HepG2 (cell line): ENCODE data around the gene STX10. TPM values are rescaled to one million over a fixed set of nuclear protein-coding genes. Genes with fewer than 3 reads are reported as not detected.

Experiments
- BRD4 ChIP-seq: sonication (generic); formaldehyde crosslinking; IDR thresholded peaks from 2 replicates; pipeline ENCODE4 v1.4.0; 2020; ENCODE audit warnings: missing genetic modification reagents
- HNF4G ChIP-seq, 2 experiments: sonication (generic) in 1 of 2; formaldehyde crosslinking in 1 of 2; IDR thresholded peaks; 2 replicates each; pipeline versions ENCODE4 v1.4.0 to v1.6.1; 2011 to 2020; ENCODE audit warnings: borderline replicate concordance in 2 of 2, low read depth in 2 of 2, mild to moderate bottlenecking in 2 of 2, low read length in 1 of 2, missing genetic modification reagents in 1 of 2, moderate library complexity in 1 of 2
- HOXA7 ChIP-seq: sonication (generic); formaldehyde crosslinking; IDR thresholded peaks from 2 replicates; pipeline ENCODE4 v1.8.1; 2022; ENCODE audit warnings: mild to moderate bottlenecking, missing genetic modification reagents, moderate library complexity
- HOXD1 ChIP-seq: sonication (generic); formaldehyde crosslinking; IDR thresholded peaks from 2 replicates; pipeline ENCODE4 v1.5.0; 2020; ENCODE audit warnings: missing genetic modification reagents
- LBX2 ChIP-seq: sonication (generic); formaldehyde crosslinking; IDR thresholded peaks from 2 replicates; pipeline ENCODE4 v1.5.0; 2020; ENCODE audit warnings: missing genetic modification reagents, mild to moderate bottlenecking, borderline replicate concordance
- MAFG ChIP-seq: sonication (generic); formaldehyde crosslinking; IDR thresholded peaks from 2 replicates; pipeline ENCODE4 v1.5.1; 2020; ENCODE audit warnings: mild to moderate bottlenecking, missing genetic modification reagents
- NBN ChIP-seq: fragments of 450-650 bp; conservative IDR thresholded peaks from 2 replicates; pipeline ENCODE4 v1.6.1; 2017
- PAX8 ChIP-seq: sonication (generic); formaldehyde crosslinking; IDR thresholded peaks from 2 replicates; pipeline ENCODE4 v1.8.0; 2022; ENCODE audit warnings: mild to moderate bottlenecking, missing genetic modification reagents, borderline replicate concordance
- PHF20 ChIP-seq: sonication (generic); formaldehyde crosslinking; IDR thresholded peaks from 2 replicates; pipeline ENCODE4 v1.5.0; 2020; ENCODE audit warnings: mild to moderate bottlenecking, missing genetic modification reagents
- RFXANK ChIP-seq: IDR thresholded peaks from 2 replicates; pipeline ENCODE4 v1.6.1; 2016
- TP53 ChIP-seq: sonication (generic); formaldehyde crosslinking; conservative IDR thresholded peaks from 2 replicates; pipeline ENCODE4 v1.4.0; 2020; ENCODE audit warnings: missing genetic modification reagents
- YY1 ChIP-seq: IDR thresholded peaks from 2 replicates; pipeline ENCODE4 v1.6.1; 2011; ENCODE audit warnings: low read length, low read depth, moderate library complexity, mild to moderate bottlenecking; ENCODE audit not compliant: insufficient read depth, insufficient replicate concordance
- ZMAT5 ChIP-seq: sonication (generic); formaldehyde crosslinking; IDR thresholded peaks from 2 replicates; pipeline ENCODE4 v1.5.0; 2020; ENCODE audit warnings: mild to moderate bottlenecking, low read depth, missing genetic modification reagents, borderline replicate concordance
- ZNF143 ChIP-seq: sonication (generic); formaldehyde crosslinking; IDR thresholded peaks from 2 replicates; pipeline ENCODE4 v1.4.0; 2020; ENCODE audit warnings: missing genetic modification reagents
- ZNF234 ChIP-seq: sonication (generic); formaldehyde crosslinking; conservative IDR thresholded peaks from 2 replicates; pipeline ENCODE4 v1.5.1; 2020; ENCODE audit warnings: mild to moderate bottlenecking, missing genetic modification reagents
- ZNF264 ChIP-seq: sonication (generic); formaldehyde crosslinking; IDR thresholded peaks from 2 replicates; pipeline ENCODE4 v1.4.0; 2020; ENCODE audit warnings: missing genetic modification reagents
- ZNF713 ChIP-seq: sonication (generic); formaldehyde crosslinking; IDR thresholded peaks from 2 replicates; pipeline ENCODE4 v1.4.0; 2020; ENCODE audit warnings: mild to moderate bottlenecking, missing genetic modification reagents
- ZNF772 ChIP-seq: sonication (generic); formaldehyde crosslinking; IDR thresholded peaks from 2 replicates; pipeline ENCODE4 v1.5.0; 2020; ENCODE audit warnings: mild to moderate bottlenecking, missing genetic modification reagents
- ZNF850 ChIP-seq: sonication (generic); formaldehyde crosslinking; conservative IDR thresholded peaks from 2 replicates; pipeline ENCODE4 v1.9.0; 2021; ENCODE audit warnings: mild to moderate bottlenecking, missing genetic modification reagents
- polyA plus RNA-seq, 8 experiments: library from polyadenylated mRNA; depleted of rRNA in 3 of 8; stranded (reverse) in 7 of 8; unstranded in 1 of 8; fragments of >200 nt; fragmentation: Illumina TruSeq in 4 of 8; extraction: Trizol in 4 of 8; gene quantifications; 2 replicates each; pipeline versions ENCODE4 v1.2.1 to v1.2.3, GENCODE V29; 2011 to 2016; ENCODE audit warnings: low read depth in 4 of 8, missing spikeins in 1 of 8, mixed read lengths in 1 of 8; ENCODE audit not compliant: insufficient read depth in 1 of 8
- total RNA-seq, 5 experiments: library from RNA; depleted of rRNA; stranded (reverse); fragments of >200 nt; fragmentation: Illumina TruSeq; extraction: Trizol; gene quantifications; 2 replicates each; pipeline ENCODE4 v1.2.3, GENCODE V29; 2016; ENCODE audit warnings: low read depth in 1 of 5
- TF ChIP-seq, protein P1 (sequence below): sonication (generic); formaldehyde crosslinking; IDR thresholded peaks from 2 replicates; pipeline ENCODE4 v1.5.0; 2020; ENCODE audit warnings: mild to moderate bottlenecking, missing genetic modification reagents
- TF ChIP-seq, protein P2 (sequence below): fragments of 450-650 bp; IDR thresholded peaks from 2 replicates; pipeline ENCODE4 v1.6.1; 2017; ENCODE audit warnings: mild to moderate bottlenecking
- TF ChIP-seq, protein P3 (sequence below): sonication (generic); formaldehyde crosslinking; IDR thresholded peaks from 2 replicates; pipeline ENCODE4 v1.5.0; 2020; ENCODE audit warnings: mild to moderate bottlenecking, missing genetic modification reagents

Gene STX10
- total and polyA plus RNA-seq, 2 of the 13 experiments (the other 11 are each of a cell fraction or from before 2014, with no cell fraction given) = 47.9 to 66.4 TPM

GRCh38 chr19:13102666-13103580 lies 47.3 kb downstream of the STX10 start, which contains the start of gene LYL1 (continued):
- TF ChIP-seq, protein P1, sequence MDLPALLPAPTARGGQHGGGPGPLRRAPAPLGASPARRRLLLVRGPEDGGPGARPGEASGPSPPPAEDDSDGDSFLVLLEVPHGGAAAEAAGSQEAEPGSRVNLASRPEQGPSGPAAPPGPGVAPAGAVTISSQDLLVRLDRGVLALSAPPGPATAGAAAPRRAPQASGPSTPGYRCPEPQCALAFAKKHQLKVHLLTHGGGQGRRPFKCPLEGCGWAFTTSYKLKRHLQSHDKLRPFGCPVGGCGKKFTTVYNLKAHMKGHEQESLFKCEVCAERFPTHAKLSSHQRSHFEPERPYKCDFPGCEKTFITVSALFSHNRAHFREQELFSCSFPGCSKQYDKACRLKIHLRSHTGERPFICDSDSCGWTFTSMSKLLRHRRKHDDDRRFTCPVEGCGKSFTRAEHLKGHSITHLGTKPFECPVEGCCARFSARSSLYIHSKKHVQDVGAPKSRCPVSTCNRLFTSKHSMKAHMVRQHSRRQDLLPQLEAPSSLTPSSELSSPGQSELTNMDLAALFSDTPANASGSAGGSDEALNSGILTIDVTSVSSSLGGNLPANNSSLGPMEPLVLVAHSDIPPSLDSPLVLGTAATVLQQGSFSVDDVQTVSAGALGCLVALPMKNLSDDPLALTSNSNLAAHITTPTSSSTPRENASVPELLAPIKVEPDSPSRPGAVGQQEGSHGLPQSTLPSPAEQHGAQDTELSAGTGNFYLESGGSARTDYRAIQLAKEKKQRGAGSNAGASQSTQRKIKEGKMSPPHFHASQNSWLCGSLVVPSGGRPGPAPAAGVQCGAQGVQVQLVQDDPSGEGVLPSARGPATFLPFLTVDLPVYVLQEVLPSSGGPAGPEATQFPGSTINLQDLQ = no peak
- TF ChIP-seq ZNF772 (CRISPR knock-in tag) = no peak
- TF ChIP-seq ZNF713 (CRISPR knock-in tag) = no peak
- no peak for TF ChIP-seq HOXA7 (CRISPR knock-in tag)
- no peak for TF ChIP-seq PAX8 (CRISPR knock-in tag)
- no peak for TF ChIP-seq LBX2 (CRISPR knock-in tag)
- no peak for TF ChIP-seq MAFG (CRISPR knock-in tag)
- TF ChIP-seq BRD4 = no peak
- TF ChIP-seq NBN = no peak
- TF ChIP-seq RFXANK (CRISPR knock-in tag) = no peak
- no peak for TF ChIP-seq ZNF264 (CRISPR knock-in tag)
- TF ChIP-seq ZNF143 = no peak
- no peak for TF ChIP-seq ZNF850 (CRISPR knock-in tag)
- TF ChIP-seq ZMAT5 (CRISPR knock-in tag) = no peak
- no peak for TF ChIP-seq HOXD1 (CRISPR knock-in tag)
- TF ChIP-seq PHF20 (CRISPR knock-in tag) = 0 out of 2 replicates have a peak, but pooled peaks have one; percentile 4
- TF ChIP-seq, protein P2, sequence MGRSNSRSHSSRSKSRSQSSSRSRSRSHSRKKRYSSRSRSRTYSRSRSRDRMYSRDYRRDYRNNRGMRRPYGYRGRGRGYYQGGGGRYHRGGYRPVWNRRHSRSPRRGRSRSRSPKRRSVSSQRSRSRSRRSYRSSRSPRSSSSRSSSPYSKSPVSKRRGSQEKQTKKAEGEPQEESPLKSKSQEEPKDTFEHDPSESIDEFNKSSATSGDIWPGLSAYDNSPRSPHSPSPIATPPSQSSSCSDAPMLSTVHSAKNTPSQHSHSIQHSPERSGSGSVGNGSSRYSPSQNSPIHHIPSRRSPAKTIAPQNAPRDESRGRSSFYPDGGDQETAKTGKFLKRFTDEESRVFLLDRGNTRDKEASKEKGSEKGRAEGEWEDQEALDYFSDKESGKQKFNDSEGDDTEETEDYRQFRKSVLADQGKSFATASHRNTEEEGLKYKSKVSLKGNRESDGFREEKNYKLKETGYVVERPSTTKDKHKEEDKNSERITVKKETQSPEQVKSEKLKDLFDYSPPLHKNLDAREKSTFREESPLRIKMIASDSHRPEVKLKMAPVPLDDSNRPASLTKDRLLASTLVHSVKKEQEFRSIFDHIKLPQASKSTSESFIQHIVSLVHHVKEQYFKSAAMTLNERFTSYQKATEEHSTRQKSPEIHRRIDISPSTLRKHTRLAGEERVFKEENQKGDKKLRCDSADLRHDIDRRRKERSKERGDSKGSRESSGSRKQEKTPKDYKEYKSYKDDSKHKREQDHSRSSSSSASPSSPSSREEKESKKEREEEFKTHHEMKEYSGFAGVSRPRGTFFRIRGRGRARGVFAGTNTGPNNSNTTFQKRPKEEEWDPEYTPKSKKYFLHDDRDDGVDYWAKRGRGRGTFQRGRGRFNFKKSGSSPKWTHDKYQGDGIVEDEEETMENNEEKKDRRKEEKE = no peak
- TF ChIP-seq, protein P3, sequence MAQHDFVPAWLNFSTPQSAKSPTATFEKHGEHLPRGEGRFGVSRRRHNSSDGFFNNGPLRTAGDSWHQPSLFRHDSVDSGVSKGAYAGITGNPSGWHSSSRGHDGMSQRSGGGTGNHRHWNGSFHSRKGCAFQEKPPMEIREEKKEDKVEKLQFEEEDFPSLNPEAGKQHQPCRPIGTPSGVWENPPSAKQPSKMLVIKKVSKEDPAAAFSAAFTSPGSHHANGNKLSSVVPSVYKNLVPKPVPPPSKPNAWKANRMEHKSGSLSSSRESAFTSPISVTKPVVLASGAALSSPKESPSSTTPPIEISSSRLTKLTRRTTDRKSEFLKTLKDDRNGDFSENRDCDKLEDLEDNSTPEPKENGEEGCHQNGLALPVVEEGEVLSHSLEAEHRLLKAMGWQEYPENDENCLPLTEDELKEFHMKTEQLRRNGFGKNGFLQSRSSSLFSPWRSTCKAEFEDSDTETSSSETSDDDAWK (CRISPR knock-in tag) = no peak
- no peak for TF ChIP-seq ZNF234
- TF ChIP-seq YY1 = no peak
- no peak for TF ChIP-seq TP53 (CRISPR knock-in tag)
- TF ChIP-seq HNF4G (IDR thresholded peaks at IDR 0.05; ENCODE audit: borderline replicate concordance, low read depth, low read length) = no peak
- TF ChIP-seq HNF4G (CRISPR knock-in tag; IDR thresholded peaks at IDR 0.05; ENCODE audit: borderline replicate concordance, low read depth) = no peak; the same call in 1 of the 2 replicates
